ENCODE measurements around the gene GOLPH3L.

DNA sequence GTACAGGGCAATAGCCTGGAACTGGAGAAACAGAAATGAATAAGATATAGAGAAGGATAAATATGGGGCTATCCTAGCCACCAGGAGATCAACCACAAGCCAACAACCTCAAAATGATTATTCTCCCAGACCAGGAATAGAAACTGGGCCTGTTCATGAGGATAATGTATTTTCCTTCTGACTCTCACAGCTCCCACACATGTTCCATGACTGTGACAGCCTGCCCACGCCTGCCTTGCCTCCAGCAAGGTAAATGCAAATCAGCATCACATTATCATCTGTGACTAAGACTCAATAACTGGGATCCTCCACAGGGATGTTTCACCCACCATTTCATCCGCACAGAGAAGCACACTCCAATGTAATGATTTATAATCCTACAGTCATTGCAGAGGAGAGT, 70.8 kb downstream of the GOLPH3L start:
- TF ChIP-seq CTCF (IDR thresholded peaks at IDR 0.05; ENCODE audit: low read length) (no peak), EZH2 (optimal IDR thresholded peaks at IDR 0.05; ENCODE audit: low read depth, low read length) (no peak)

Data from MM.1S (cell line).